Measurements from ENCODE around the gene IKZF2. TPM values are rescaled to one million over a fixed set of nuclear protein-coding genes. Genes with fewer than 3 reads are reported as not detected.

Gene IKZF2
- total and polyA plus RNA-seq, 2 donors (not counting 3 experiments of a cell fraction or from before 2014, with no cell fraction given), result 0.08 to 0.46 TPM

- dilution Hi-C loops (cut with MboI; ENCODE audit: extremely low pct_ligation_motif_present, low sequenced_read_pairs), result no loop called here
- H3K27me3 ChIP-seq (ENCODE audit: control insufficient read depth in 2 of 2, insufficient read depth in 2 of 2, low read length in 2 of 2), result no peaks in the 10 kb centered on the region
- H3K79me2 ChIP-seq (ENCODE audit: control insufficient read depth, insufficient read depth, low read length), result no peaks in the 10 kb centered on the region
- POLR2A ChIA-PET, result no interaction called here
- TF ChIP-seq EZH2 (IDR thresholded peaks at IDR 0.05; ENCODE audit: borderline replicate concordance, low read depth, low read length, severe bottlenecking), result no peak
- intact Hi-C loops (cut with micrococcal nuclease), result no loop called here
- no peak overlapping the region for H3K9ac ChIP-seq (replicated peaks; ENCODE audit: extremely low read depth, insufficient read depth, low read length)
- H3K36me3 ChIP-seq (ENCODE audit: control insufficient read depth in 2 of 2, extremely low read depth in 1 of 2, insufficient read depth in 2 of 2, low read length in 2 of 2), result no peaks in the 10 kb centered on the region
- no peaks in the 10 kb centered on the region for H3K9me1 ChIP-seq (replicated peaks; ENCODE audit: control insufficient read depth, extremely low read depth, insufficient read depth, low read length)
- H3K27ac ChIP-seq (ENCODE audit: insufficient read depth, low read depth, low read length), result no peak overlapping the region
- no peak overlapping the region for H3K4me2 ChIP-seq (ENCODE audit: insufficient read depth, low read length)
- no peaks in the 10 kb centered on the region for H3K4me1 ChIP-seq (ENCODE audit: control insufficient read depth, extremely low read depth, insufficient read depth, low read length)
- H4K20me1 ChIP-seq (replicated peaks; ENCODE audit: control insufficient read depth, extremely low read depth, insufficient read depth, low read length), result no peaks in the 10 kb centered on the region
- no TSS peak for BruUV-seq (replicated peaks)
- CTCF ChIA-PET, result interaction anchor here (1.1 to 1.6 kb wide), 2 partner anchors 9 to 342 kb away, joined by 4 to 6 read pairs; no protein-coding TSS in a partner anchor
- no peak for FAIRE-seq
- no peak overlapping the region for H2AFZ ChIP-seq (ENCODE audit: low read depth, low read length)
- H3K9me3 ChIP-seq (replicated peaks; ENCODE audit: control insufficient read depth, insufficient read depth, low read length), result no peaks in the 10 kb centered on the region
- H3K4me3 ChIP-seq (replicated peaks in 1 of 3; ENCODE audit: insufficient read depth in 1 of 3, low read depth in 1 of 3, low read length in 3 of 3), result no peak overlapping the region
- no peak for DNase-seq (ENCODE audit: low read depth, low spot score)
These were observed 32.2 kb downstream of the IKZF2 start for GRCh38 chr2:213119061-213119809.

GRCh38 chr2:213108308-213108707, 43.1 kb downstream of the IKZF2 start:
- BruUV-seq (replicated peaks), result no TSS peak
- ChIA-PET POLR2A (no interaction called here), CTCF (no interaction called here)
- H3K9ac ChIP-seq (replicated peaks; ENCODE audit: extremely low read depth, insufficient read depth, low read length), result no peak overlapping the region
- DNase-seq (ENCODE audit: low read depth, low spot score), result no peak
- no peak for FAIRE-seq
- H2AFZ ChIP-seq (ENCODE audit: low read depth, low read length), result no peak overlapping the region
- intact Hi-C loops (cut with micrococcal nuclease) (no loop called here), dilution Hi-C loops (cut with MboI; ENCODE audit: extremely low pct_ligation_motif_present, low sequenced_read_pairs) (no loop called here)
- H3K4me2 ChIP-seq (ENCODE audit: insufficient read depth, low read length), result no peak overlapping the region
- H3K79me2 ChIP-seq (ENCODE audit: control insufficient read depth, insufficient read depth, low read length), result no peaks in the 10 kb centered on the region
- no peaks in the 10 kb centered on the region for H3K9me3 ChIP-seq (replicated peaks; ENCODE audit: control insufficient read depth, insufficient read depth, low read length)
- H4K20me1 ChIP-seq (replicated peaks; ENCODE audit: control insufficient read depth, extremely low read depth, insufficient read depth, low read length), result no peaks in the 10 kb centered on the region
- no peak overlapping the region for H3K27ac ChIP-seq (ENCODE audit: insufficient read depth, low read depth, low read length)
- TF ChIP-seq EZH2 (IDR thresholded peaks at IDR 0.05; ENCODE audit: borderline replicate concordance, low read depth, low read length, severe bottlenecking), result no peak
- TF ChIP-seq MYC (IDR thresholded peaks at IDR 0.05; ENCODE audit: low read depth, low read length), result no peak
- TF ChIP-seq JUN (IDR thresholded peaks at IDR 0.05; ENCODE audit: borderline replicate concordance, insufficient read depth, insufficient read length, low read depth), result no peak
- no peak for TF ChIP-seq POLR2A (IDR thresholded peaks at IDR 0.05; ENCODE audit: low read depth, low read length)
- no peak for TF ChIP-seq FOS (IDR thresholded peaks at IDR 0.05; ENCODE audit: borderline replicate concordance, insufficient read depth, low read length)
- TF ChIP-seq GATA2 (IDR thresholded peaks at IDR 0.05; ENCODE audit: insufficient read depth, insufficient read length, low read depth, low read length), result no peak
- TF ChIP-seq POLR2AphosphoS5 (IDR thresholded peaks at IDR 0.05; ENCODE audit: insufficient read depth, low read depth, low read length), result no peak
- no peak for TF ChIP-seq MAX (IDR thresholded peaks at IDR 0.05; ENCODE audit: insufficient read depth, insufficient read length)
- no peak for TF ChIP-seq CTCF (IDR thresholded peaks at IDR 0.05; ENCODE audit: extremely low read depth in 1 of 2, insufficient read depth in 1 of 2, low read depth in 1 of 2, low read length in 2 of 2)
- H3K4me1 ChIP-seq (ENCODE audit: control insufficient read depth, extremely low read depth, insufficient read depth, low read length), result no peaks in the 10 kb centered on the region
- no peaks in the 10 kb centered on the region for H3K27me3 ChIP-seq (ENCODE audit: control insufficient read depth in 2 of 2, insufficient read depth in 2 of 2, low read length in 2 of 2)
- no peaks in the 10 kb centered on the region for H3K36me3 ChIP-seq (ENCODE audit: control insufficient read depth in 2 of 2, extremely low read depth in 1 of 2, insufficient read depth in 2 of 2, low read length in 2 of 2)
- no peaks in the 10 kb centered on the region for H3K9me1 ChIP-seq (replicated peaks; ENCODE audit: control insufficient read depth, extremely low read depth, insufficient read depth, low read length)
- H3K4me3 ChIP-seq (replicated peaks in 1 of 3; ENCODE audit: insufficient read depth in 1 of 3, low read depth in 1 of 3, low read length in 3 of 3), result no peak overlapping the region

Data from endothelial cell of umbilical vein (primary cell).